GM18517 (cell line): ENCODE results near the gene FCGR2B.
"Not testable (repeated sequence)": the region's sequence is repeated elsewhere in the genome, so short reads cannot be mapped to it uniquely, and the experiment has no call there.

Experiments
- ATAC-seq: cut with Tn5 transposase; IDR thresholded peaks from one replicate; pipeline ENCODE4 v1.9.1; 2021; ENCODE audit warnings: mild to moderate bottlenecking, moderate library complexity; ENCODE audit not compliant: unreplicated experiment

Gene FCGR2B

GRCh38 chr1:161647507-161648360 is 15.2 kb upstream of the FCGR2B start:
- ATAC-seq = not testable (repeated sequence)

GRCh38 chr1:161653541-161653940 is 9.4 kb upstream of the FCGR2B start:
- ATAC-seq = not testable (repeated sequence)

- not testable (repeated sequence) for ATAC-seq
Measured at GRCh38 chr1:161653971-161654370, 9.0 kb upstream of the FCGR2B start.

GRCh38 chr1:161658524-161658923 is 4.4 kb upstream of the FCGR2B start:
- not testable (repeated sequence) for ATAC-seq

GRCh38 chr1:161661660-161662311 is 1.2 kb upstream of the FCGR2B start:
- ATAC-seq = peak; percentile 48

GRCh38 chr1:161663569-161663968 is 626 bp downstream of the FCGR2B start:
- ATAC-seq = peak; percentile 8

- ATAC-seq = not testable (repeated sequence)
Measured at GRCh38 chr1:161664689-161665088, 1.7 kb downstream of the FCGR2B start.

- not testable (repeated sequence) for ATAC-seq
Measured at GRCh38 chr1:161671045-161672020, 8.4 kb downstream of the FCGR2B start.

- ATAC-seq = not testable (repeated sequence)
Measured at GRCh38 chr1:161673437-161673836, 10.5 kb downstream of the FCGR2B start.

- ATAC-seq = not testable (repeated sequence)
Measured at GRCh38 chr1:161674447-161674846, 11.5 kb downstream of the FCGR2B start.

GRCh38 chr1:161674908-161675307 is 12.0 kb downstream of the FCGR2B start:
- not testable (repeated sequence) for ATAC-seq

- ATAC-seq = no peak
Measured at GRCh38 chr1:161676441-161676840, 13.5 kb downstream of the FCGR2B start.

GRCh38 chr1:161676958-161677689 is 14.2 kb downstream of the FCGR2B start:
- no peak for ATAC-seq

- ATAC-seq = no peak
Measured at GRCh38 chr1:161678500-161678899, 15.6 kb downstream of the FCGR2B start.

- no peak for ATAC-seq
Measured at GRCh38 chr1:161681879-161682278, 18.9 kb downstream of the FCGR2B start.

- no peak for ATAC-seq
Measured at GRCh38 chr1:161688946-161689345, 26.0 kb downstream of the FCGR2B start.

GRCh38 chr1:161691846-161692245 is 28.9 kb downstream of the FCGR2B start:
- no peak for ATAC-seq

GRCh38 chr1:161693020-161693712 is 30.2 kb downstream of the FCGR2B start:
- not testable (repeated sequence) for ATAC-seq

GRCh38 chr1:161698302-161698701 is 35.4 kb downstream of the FCGR2B start:
- ATAC-seq = not testable (repeated sequence)

GRCh38 chr1:161702250-161702649 is 39.3 kb downstream of the FCGR2B start:
- ATAC-seq = no peak
